B cell (primary cell): Measurements from ENCODE around the gene SETD1A. TPM values are rescaled to one million over a fixed set of nuclear protein-coding genes. Genes with fewer than 3 reads are reported as not detected.

Experiments used
- ATAC-seq: fragments of 200-7000 bp; cut with Tn5 transposase; one replicate; pipeline ENCODE4 v1.10.0; 2021; ENCODE audit warnings: low read depth, mild to moderate bottlenecking, moderate number of reproducible peaks, moderate library complexity
- CTCF ChIA-PET: fragments of 350-600 bp; sonication (Branson Sonifier 250); formaldehyde crosslinking; loops from one replicate; lab custom pipeline; 2021; ENCODE audit warnings: antibody characterized with exemption, inconsistent platforms; lab: Charles Lee
- POLR2A ChIA-PET: fragments of 350-600 bp; sonication (Branson Sonifier 250); formaldehyde crosslinking; loops from one replicate; lab custom pipeline; 2021; ENCODE audit warnings: antibody characterized with exemption; lab: Charles Lee
- DNase-seq: peaks from one replicate; pipeline ENCODE4 v3.0.0; 2013
- H2AFZ ChIP-seq: 2 replicates; pipeline ENCODE4 v1.6.1; 2012; ENCODE audit warnings: mild to moderate bottlenecking, low read depth, low read length; ENCODE audit not compliant: insufficient read depth, poor library complexity, severe bottlenecking
- H3K27ac ChIP-seq, 2 donors: 1 replicate in 1 of 2; 2 replicates in 1 of 2; pipeline ENCODE4 v1.5.1; 2012 to 2013; ENCODE audit warnings: low read length in 2 of 2, mild to moderate bottlenecking in 2 of 2, moderate library complexity in 1 of 2
- H3K27me3 ChIP-seq, 4 experiments: fragments of 200-600 bp in 1 of 4; sonication (generic) in 1 of 4; replicated peaks in 1 of 4; 1 replicate in 2 of 4; 2 replicates in 2 of 4; pipeline versions ENCODE4 v1.6.1 to v1.7.0; 2013 to 2016; ENCODE audit warnings: low read length in 3 of 4, mild to moderate bottlenecking in 2 of 4, mixed read lengths in 1 of 4, moderate library complexity in 1 of 4; ENCODE audit not compliant: insufficient read depth in 4 of 4, control insufficient read depth in 3 of 4; ENCODE audit errors: control extremely low read depth in 1 of 4
- H3K36me3 ChIP-seq, 2 experiments: replicated peaks in 1 of 2; 1 replicate in 1 of 2; 2 replicates in 1 of 2; pipeline versions ENCODE4 v1.6.1 to v1.7.1; 2013; ENCODE audit warnings: low read length in 1 of 2; ENCODE audit not compliant: insufficient read depth in 2 of 2, control insufficient read depth in 1 of 2; ENCODE audit errors: control extremely low read depth in 1 of 2, extremely low read depth in 1 of 2
- H3K4me1 ChIP-seq, 2 donors: fragments of 200-600 bp in 1 of 2; sonication (generic) in 1 of 2; 1 replicate in 1 of 2; 2 replicates in 1 of 2; pipeline versions ENCODE4 v1.5.1 to v1.6.1; 2013 to 2017; ENCODE audit warnings: low read length in 2 of 2; ENCODE audit not compliant: control insufficient read depth in 2 of 2, insufficient read depth in 2 of 2
- H3K4me2 ChIP-seq: replicated peaks from 2 replicates; pipeline ENCODE3; 2012; ENCODE audit warnings: mild to moderate bottlenecking, low read depth, low read length; ENCODE audit not compliant: poor library complexity, severe bottlenecking
- H3K4me3 ChIP-seq, 5 experiments: fragments of 200-600 bp in 1 of 5; sonication (generic) in 1 of 5; 1 replicate in 3 of 5; 2 replicates in 2 of 5; pipeline versions ENCODE4 v1.5.1 to v1.7.0; 2011 to 2016; ENCODE audit warnings: low read length in 4 of 5, mild to moderate bottlenecking in 4 of 5, low read depth in 2 of 5, control low read depth in 1 of 5, moderate library complexity in 1 of 5; ENCODE audit not compliant: insufficient read depth in 1 of 5; ENCODE audit errors: control extremely low read depth in 1 of 5, extremely low read depth in 1 of 5
- H3K79me2 ChIP-seq: fragments of 200-600 bp; sonication (generic); one replicate; pipeline ENCODE4 v1.6.0; 2016; ENCODE audit warnings: low read length; ENCODE audit not compliant: control insufficient read depth, insufficient read depth
- H3K9ac ChIP-seq: fragments of 200-600 bp; sonication (generic); 2 replicates; pipeline ENCODE4 v1.6.1; 2017; ENCODE audit warnings: mild to moderate bottlenecking, low read length, moderate library complexity
- H3K9me3 ChIP-seq, 3 donors: one replicate each; pipeline versions ENCODE4 v1.6.1 to v1.7.1; 2013; ENCODE audit warnings: low read length in 2 of 3; ENCODE audit not compliant: control insufficient read depth in 2 of 3, insufficient read depth in 1 of 3; ENCODE audit errors: control extremely low read depth in 1 of 3
- H4K20me1 ChIP-seq: 2 replicates; pipeline ENCODE4 v1.6.0; 2012; ENCODE audit warnings: mild to moderate bottlenecking, low read length; ENCODE audit not compliant: insufficient read depth, control insufficient read depth, poor library complexity, severe bottlenecking
- H3K27ac Mint-ChIP-seq: one replicate; pipeline ENCODE4 v1.8.0; 2021; ENCODE audit warnings: mixed read lengths
- H3K27me3 Mint-ChIP-seq: one replicate; pipeline ENCODE4 v1.8.0; 2021; ENCODE audit warnings: mixed read lengths
- H3K4me1 Mint-ChIP-seq: one replicate; pipeline ENCODE4 v1.8.0; 2021; ENCODE audit warnings: mixed read lengths
- H3K4me3 Mint-ChIP-seq: one replicate; pipeline ENCODE4 v1.8.0; 2021; ENCODE audit warnings: mixed read lengths
- H3K9me3 Mint-ChIP-seq: one replicate; pipeline ENCODE4 v1.8.0; 2022; ENCODE audit warnings: mixed read lengths; ENCODE audit not compliant: insufficient read depth
- EZH2 ChIP-seq: IDR thresholded peaks from 2 replicates; pipeline ENCODE4 v1.6.1; 2012; ENCODE audit warnings: borderline replicate concordance, low read depth, mild to moderate bottlenecking, moderate library complexity, low read length; ENCODE audit not compliant: insufficient read depth, poor library complexity, severe bottlenecking
- WGBS: methylation state at CpG from one replicate; pipeline ENCODE4 v1.1.5; 2013; ENCODE audit warnings: missing lambda C conversion rate; ENCODE audit not compliant: insufficient coverage; 5-methylcytosine and 5-hydroxymethylcytosine counted together
- intact Hi-C: fragments of 100-400 bp; cut with micrococcal nuclease; formaldehyde crosslinking; loops from one replicate; pipeline ENCODE4 v1.10.0; 2022
- polyA plus RNA-seq: library from polyadenylated mRNA; depleted of rRNA; stranded (reverse); fragments of >200 nt; gene quantifications from 2 replicates; pipeline ENCODE4 v1.2.3, GENCODE V29; 2012
- total RNA-seq, 2 donors: library from RNA; stranded (reverse); fragments of 120-200 nt in 1 of 2; gene quantifications; 1 replicate in 1 of 2; 2 replicates in 1 of 2; pipeline versions ENCODE4 v1.2.3 to v1.2.4, GENCODE V29; 2013 to 2022
- TF ChIP-seq, protein P1 (sequence below): fragments of 200-600 bp; IDR thresholded peaks from one replicate; pipeline ENCODE4 v1.8.0; 2022; ENCODE audit warnings: antibody characterized with exemption, mild to moderate bottlenecking

The SETD1A gene
- total and polyA plus RNA-seq, 2 donors (not counting 1 experiment from before 2014, with no cell fraction given), result 11.5 to 39.5 TPM

DNA sequence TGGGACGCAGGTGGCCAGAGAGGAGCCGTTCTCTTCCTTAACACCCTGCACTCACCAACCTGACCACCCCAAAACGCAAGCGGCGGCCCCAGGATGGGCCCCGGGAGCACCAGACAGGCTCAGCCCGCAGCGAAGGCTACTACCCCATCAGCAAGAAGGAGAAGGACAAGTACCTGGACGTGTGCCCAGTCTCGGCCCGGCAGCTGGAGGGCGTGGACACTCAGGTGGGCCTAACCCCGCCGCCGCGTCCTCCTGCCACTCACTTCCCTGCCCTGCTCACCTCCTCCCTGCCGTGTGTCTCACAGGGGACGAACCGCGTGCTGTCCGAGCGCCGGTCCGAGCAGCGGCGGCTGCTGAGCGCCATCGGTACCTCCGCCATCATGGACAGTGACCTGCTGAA lies 22.9 kb downstream of the SETD1A start:
- Histone ChIP-seq H3K79me2 (peaks cover 5% of the 10 kb centered on the region), H3K4me1 (peaks cover 3 to 6% of the 10 kb centered on the region in 2 donors), H4K20me1 (peaks cover 19% of the 10 kb centered on the region), H3K9ac (no peak overlapping the region), H3K9me3 (no peaks in the 10 kb centered on the region), H3K4me2 (no peak overlapping the region), H3K27ac (no peak overlapping the region), H2AFZ (no peak overlapping the region), H3K27me3 (no peaks in the 10 kb centered on the region), H3K4me3 (no peak overlapping the region), H3K36me3 (peaks cover 0 to 47% of the 10 kb centered on the region in 2 experiments)
- intact Hi-C loops, result no loop called here
- TF ChIP-seq EZH2, result no peak
- TF ChIP-seq, protein P1, sequence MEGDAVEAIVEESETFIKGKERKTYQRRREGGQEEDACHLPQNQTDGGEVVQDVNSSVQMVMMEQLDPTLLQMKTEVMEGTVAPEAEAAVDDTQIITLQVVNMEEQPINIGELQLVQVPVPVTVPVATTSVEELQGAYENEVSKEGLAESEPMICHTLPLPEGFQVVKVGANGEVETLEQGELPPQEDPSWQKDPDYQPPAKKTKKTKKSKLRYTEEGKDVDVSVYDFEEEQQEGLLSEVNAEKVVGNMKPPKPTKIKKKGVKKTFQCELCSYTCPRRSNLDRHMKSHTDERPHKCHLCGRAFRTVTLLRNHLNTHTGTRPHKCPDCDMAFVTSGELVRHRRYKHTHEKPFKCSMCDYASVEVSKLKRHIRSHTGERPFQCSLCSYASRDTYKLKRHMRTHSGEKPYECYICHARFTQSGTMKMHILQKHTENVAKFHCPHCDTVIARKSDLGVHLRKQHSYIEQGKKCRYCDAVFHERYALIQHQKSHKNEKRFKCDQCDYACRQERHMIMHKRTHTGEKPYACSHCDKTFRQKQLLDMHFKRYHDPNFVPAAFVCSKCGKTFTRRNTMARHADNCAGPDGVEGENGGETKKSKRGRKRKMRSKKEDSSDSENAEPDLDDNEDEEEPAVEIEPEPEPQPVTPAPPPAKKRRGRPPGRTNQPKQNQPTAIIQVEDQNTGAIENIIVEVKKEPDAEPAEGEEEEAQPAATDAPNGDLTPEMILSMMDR, result no peak
- H3K27me3 Mint-ChIP-seq, result no peaks in the 10 kb centered on the region
- POLR2A ChIA-PET, result no interaction called here
- no peaks in the 10 kb centered on the region for H3K4me1 Mint-ChIP-seq
- DNase-seq, result no peak
- CTCF ChIA-PET, result no interaction called here
- no peaks in the 10 kb centered on the region for H3K9me3 Mint-ChIP-seq
- no peak overlapping the region for H3K27ac Mint-ChIP-seq
- H3K4me3 Mint-ChIP-seq, result no peak overlapping the region
- no peak for ATAC-seq
- 96% methylated on average over 24 of the region's 29 CpGs for WGBS

DNA sequence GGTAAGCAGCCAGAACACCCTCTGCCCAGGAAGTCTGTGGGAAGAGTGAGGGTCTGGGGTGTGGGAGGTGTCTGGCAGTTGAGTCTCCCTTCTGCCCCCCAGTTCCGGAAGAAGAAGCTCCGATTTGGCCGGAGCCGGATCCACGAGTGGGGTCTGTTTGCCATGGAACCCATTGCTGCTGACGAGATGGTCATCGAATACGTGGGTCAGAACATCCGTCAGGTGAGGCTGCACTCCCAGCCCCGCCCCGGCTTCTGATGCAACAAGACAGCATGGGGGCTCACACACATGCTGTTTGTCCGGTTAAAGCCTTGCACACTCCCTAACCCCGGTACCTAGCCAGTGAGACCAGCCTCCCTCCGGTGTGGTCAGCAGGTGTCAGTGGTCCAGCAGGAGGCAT lies 23.4 kb downstream of the SETD1A start:
- TF ChIP-seq, protein P1, result no peak
- no peak for TF ChIP-seq EZH2
- no peak overlapping the region for H3K4me3 Mint-ChIP-seq
- POLR2A ChIA-PET, result no interaction called here
- peaks cover 19% of the 10 kb centered on the region for H4K20me1 ChIP-seq
- DNase-seq (no peak), ATAC-seq (no peak)
- H3K27ac ChIP-seq, result no peak overlapping the region
- intact Hi-C loops, result no loop called here
- H3K36me3 ChIP-seq, result peaks cover 0 to 41% of the 10 kb centered on the region in 2 experiments
- no peak overlapping the region for H3K27ac Mint-ChIP-seq
- H2AFZ ChIP-seq, result no peak overlapping the region
- CTCF ChIA-PET, result no interaction called here
- peaks cover 5% of the 10 kb centered on the region for H3K79me2 ChIP-seq
- no peak overlapping the region for H3K9ac ChIP-seq
- H3K9me3 ChIP-seq, result no peaks in the 10 kb centered on the region
- 99% methylated on average over 14 of the region's 14 CpGs for WGBS
- H3K4me1 ChIP-seq, result peaks cover 3 to 6% of the 10 kb centered on the region in 2 donors
- H3K4me1 Mint-ChIP-seq, result no peaks in the 10 kb centered on the region
- no peaks in the 10 kb centered on the region for H3K27me3 Mint-ChIP-seq
- H3K27me3 ChIP-seq, result no peaks in the 10 kb centered on the region
- H3K9me3 Mint-ChIP-seq, result no peaks in the 10 kb centered on the region
- H3K4me3 ChIP-seq, result no peak overlapping the region
- H3K4me2 ChIP-seq, result no peak overlapping the region
